ENCODE data around the gene RRP1B. TPM values are rescaled to one million over a fixed set of nuclear protein-coding genes. Genes with fewer than 3 reads are reported as not detected.

Gene RRP1B
- total RNA-seq, 1 experiment from 2014 or later, result 55.9 TPM

- peaks cover 10 to 25% of the 10 kb centered on the region in 2 experiments for H3K4me1 ChIP-seq (ENCODE audit: control insufficient read depth in 1 of 2, insufficient read depth in 2 of 2, low read length in 2 of 2)
- H3K4me3 ChIP-seq (replicated peaks in 1 of 2; ENCODE audit: low read depth in 1 of 2, low read length in 2 of 2), result no peak overlapping the region
- H3K9me3 ChIP-seq (ENCODE audit: control insufficient read depth in 1 of 2, insufficient read depth in 1 of 2, low read depth in 1 of 2, low read length in 2 of 2), result no peaks in the 10 kb centered on the region
- peaks cover 39% of the 10 kb centered on the region for H3K79me2 ChIP-seq (ENCODE audit: insufficient read depth, low read length)
- POLR2A ChIA-PET, result no interaction called here
- H3K27ac ChIP-seq (ENCODE audit: low read depth, low read length), result no peak overlapping the region
- H3K4me2 ChIP-seq (ENCODE audit: low read length), result peak overlapping the region; percentile 93
- TF ChIP-seq CEBPB (IDR thresholded peaks at IDR 0.05; ENCODE audit: low read depth) (no peak), EZH2 (IDR thresholded peaks at IDR 0.05) (no peak), FOSL1 (IDR thresholded peaks at IDR 0.05; ENCODE audit: low read depth) (no peak), RAD21 (IDR thresholded peaks at IDR 0.05; ENCODE audit: low read depth) (no peak), SRF (IDR thresholded peaks at IDR 0.05; ENCODE audit: low read depth) (no peak), EZH2phosphoT487 (IDR thresholded peaks at IDR 0.05; ENCODE audit: borderline replicate concordance) (no peak), POLR2AphosphoS5 (IDR thresholded peaks at IDR 0.05; ENCODE audit: low read depth, low read length) (no peak), SP1 (IDR thresholded peaks at IDR 0.05; ENCODE audit: low read depth) (no peak), YY1 (IDR thresholded peaks at IDR 0.05; ENCODE audit: extremely low read depth, insufficient replicate concordance, low read depth, low read length) (no peak), SIN3A (IDR thresholded peaks at IDR 0.05; ENCODE audit: low read depth) (no peak), POLR2A (IDR thresholded peaks at IDR 0.05; ENCODE audit: borderline replicate concordance, extremely low read depth, insufficient read depth, insufficient read length) (no peak)
- TF ChIP-seq, protein P1, sequence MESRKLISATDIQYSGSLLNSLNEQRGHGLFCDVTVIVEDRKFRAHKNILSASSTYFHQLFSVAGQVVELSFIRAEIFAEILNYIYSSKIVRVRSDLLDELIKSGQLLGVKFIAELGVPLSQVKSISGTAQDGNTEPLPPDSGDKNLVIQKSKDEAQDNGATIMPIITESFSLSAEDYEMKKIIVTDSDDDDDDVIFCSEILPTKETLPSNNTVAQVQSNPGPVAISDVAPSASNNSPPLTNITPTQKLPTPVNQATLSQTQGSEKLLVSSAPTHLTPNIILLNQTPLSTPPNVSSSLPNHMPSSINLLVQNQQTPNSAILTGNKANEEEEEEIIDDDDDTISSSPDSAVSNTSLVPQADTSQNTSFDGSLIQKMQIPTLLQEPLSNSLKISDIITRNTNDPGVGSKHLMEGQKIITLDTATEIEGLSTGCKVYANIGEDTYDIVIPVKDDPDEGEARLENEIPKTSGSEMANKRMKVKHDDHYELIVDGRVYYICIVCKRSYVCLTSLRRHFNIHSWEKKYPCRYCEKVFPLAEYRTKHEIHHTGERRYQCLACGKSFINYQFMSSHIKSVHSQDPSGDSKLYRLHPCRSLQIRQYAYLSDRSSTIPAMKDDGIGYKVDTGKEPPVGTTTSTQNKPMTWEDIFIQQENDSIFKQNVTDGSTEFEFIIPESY (IDR thresholded peaks at IDR 0.05; ENCODE audit: extremely low read depth, insufficient replicate concordance, low read length), result no peak
- TF ChIP-seq, protein P2, sequence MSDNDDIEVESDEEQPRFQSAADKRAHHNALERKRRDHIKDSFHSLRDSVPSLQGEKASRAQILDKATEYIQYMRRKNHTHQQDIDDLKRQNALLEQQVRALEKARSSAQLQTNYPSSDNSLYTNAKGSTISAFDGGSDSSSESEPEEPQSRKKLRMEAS (IDR thresholded peaks at IDR 0.05), result no peak
- BruUV-seq (replicated peaks), result no TSS peak
- peaks cover 8 to 17% of the 10 kb centered on the region in 2 experiments; a peak in 2 of 4 replicates for H3K36me3 ChIP-seq (ENCODE audit: control insufficient read depth in 1 of 2, insufficient read depth in 2 of 2, low read length in 2 of 2)
- no peak overlapping the region for H3K9ac ChIP-seq (ENCODE audit: low read length)
- H3K9me2 ChIP-seq (ENCODE audit: insufficient read depth), result no peaks in the 10 kb centered on the region
- DNase-seq (ENCODE audit: low read depth, low spot score) (no peak), ATAC-seq (no peak)
- intact Hi-C loops (cut with micrococcal nuclease), result no loop called here
- CTCF ChIA-PET, result no interaction called here
- H3K27me3 ChIP-seq (ENCODE audit: insufficient read depth, low read length), result no peaks in the 10 kb centered on the region
- RAD21 ChIA-PET (ENCODE audit: low non-redundant PET in 1 of 2, low total read pairs in 2 of 2, uncharacterized antibody in 2 of 2, unreplicated experiment in 2 of 2), result no interaction called here
- H4K20me1 ChIP-seq (ENCODE audit: insufficient read depth), result no peaks in the 10 kb centered on the region
- H2AFZ ChIP-seq (ENCODE audit: low read depth, low read length, poor library complexity, severe bottlenecking), result no peak overlapping the region
Observed at GRCh38 chr21:43658088-43658741, 1.1 kb upstream of the RRP1B start.
